Measurements from ENCODE around the gene ATF5. TPM values are rescaled to one million over a fixed set of nuclear protein-coding genes. Genes with fewer than 3 reads are reported as not detected.

The ATF5 gene
- total and polyA plus RNA-seq, 2 of the 13 experiments (the other 11 are each of a cell fraction or from before 2014, with no cell fraction given): 5.2 to 10.3 TPM

DNA sequence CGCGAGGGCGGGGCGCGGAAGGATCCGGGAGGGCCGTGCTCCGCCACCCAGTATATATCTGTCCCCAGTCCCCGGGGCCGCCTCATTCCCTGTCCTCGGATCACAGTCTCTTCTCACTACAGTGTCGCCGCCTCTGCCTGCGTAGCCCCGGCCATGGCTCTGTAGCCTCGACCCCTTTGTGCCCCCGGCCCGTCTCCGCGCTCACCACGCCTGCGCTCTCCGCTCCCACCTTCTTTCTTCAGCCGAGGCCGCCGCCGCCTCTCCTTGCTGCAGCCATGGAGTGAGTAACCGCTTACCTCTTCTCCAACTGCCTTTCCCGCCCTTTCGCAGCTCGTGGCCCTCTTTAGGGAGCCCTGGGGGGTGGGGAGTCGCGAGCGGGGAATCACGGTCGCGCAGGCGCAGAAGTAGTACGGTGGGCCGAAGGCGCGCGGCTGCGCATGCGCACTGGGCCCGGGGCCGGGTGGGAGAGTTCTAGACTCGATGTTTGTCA lies at the start of gene ATF5, which contains the start of gene NUP62 (continued):
- TF ChIP-seq, protein P1, sequence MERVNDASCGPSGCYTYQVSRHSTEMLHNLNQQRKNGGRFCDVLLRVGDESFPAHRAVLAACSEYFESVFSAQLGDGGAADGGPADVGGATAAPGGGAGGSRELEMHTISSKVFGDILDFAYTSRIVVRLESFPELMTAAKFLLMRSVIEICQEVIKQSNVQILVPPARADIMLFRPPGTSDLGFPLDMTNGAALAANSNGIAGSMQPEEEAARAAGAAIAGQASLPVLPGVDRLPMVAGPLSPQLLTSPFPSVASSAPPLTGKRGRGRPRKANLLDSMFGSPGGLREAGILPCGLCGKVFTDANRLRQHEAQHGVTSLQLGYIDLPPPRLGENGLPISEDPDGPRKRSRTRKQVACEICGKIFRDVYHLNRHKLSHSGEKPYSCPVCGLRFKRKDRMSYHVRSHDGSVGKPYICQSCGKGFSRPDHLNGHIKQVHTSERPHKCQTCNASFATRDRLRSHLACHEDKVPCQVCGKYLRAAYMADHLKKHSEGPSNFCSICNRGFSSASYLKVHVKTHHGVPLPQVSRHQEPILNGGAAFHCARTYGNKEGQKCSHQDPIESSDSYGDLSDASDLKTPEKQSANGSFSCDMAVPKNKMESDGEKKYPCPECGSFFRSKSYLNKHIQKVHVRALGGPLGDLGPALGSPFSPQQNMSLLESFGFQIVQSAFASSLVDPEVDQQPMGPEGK (CRISPR knock-in tag; IDR thresholded peaks at IDR 0.05): peak; percentile 83
- TF ChIP-seq, protein P2, sequence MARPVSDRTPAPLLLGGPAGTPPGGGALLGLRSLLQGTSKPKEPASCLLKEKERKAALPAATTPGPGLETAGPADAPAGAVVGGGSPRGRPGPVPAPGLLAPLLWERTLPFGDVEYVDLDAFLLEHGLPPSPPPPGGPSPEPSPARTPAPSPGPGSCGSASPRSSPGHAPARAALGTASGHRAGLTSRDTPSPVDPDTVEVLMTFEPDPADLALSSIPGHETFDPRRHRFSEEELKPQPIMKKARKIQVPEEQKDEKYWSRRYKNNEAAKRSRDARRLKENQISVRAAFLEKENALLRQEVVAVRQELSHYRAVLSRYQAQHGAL (CRISPR knock-in tag; IDR thresholded peaks at IDR 0.05; ENCODE audit: not compliant biosample characterization): peak; percentile 34
- TF ChIP-seq CBX2 (IDR thresholded peaks at IDR 0.05; ENCODE audit: low read depth, low read length): no peak
- no peak for TF ChIP-seq CBX2 (CRISPR knock-in tag; IDR thresholded peaks at IDR 0.05; ENCODE audit: low read depth)
- TF ChIP-seq, protein P3, sequence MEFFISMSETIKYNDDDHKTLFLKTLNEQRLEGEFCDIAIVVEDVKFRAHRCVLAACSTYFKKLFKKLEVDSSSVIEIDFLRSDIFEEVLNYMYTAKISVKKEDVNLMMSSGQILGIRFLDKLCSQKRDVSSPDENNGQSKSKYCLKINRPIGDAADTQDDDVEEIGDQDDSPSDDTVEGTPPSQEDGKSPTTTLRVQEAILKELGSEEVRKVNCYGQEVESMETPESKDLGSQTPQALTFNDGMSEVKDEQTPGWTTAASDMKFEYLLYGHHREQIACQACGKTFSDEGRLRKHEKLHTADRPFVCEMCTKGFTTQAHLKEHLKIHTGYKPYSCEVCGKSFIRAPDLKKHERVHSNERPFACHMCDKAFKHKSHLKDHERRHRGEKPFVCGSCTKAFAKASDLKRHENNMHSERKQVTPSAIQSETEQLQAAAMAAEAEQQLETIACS (CRISPR knock-in tag; IDR thresholded peaks at IDR 0.05): peak; percentile 65
- TF ChIP-seq, protein P4, sequence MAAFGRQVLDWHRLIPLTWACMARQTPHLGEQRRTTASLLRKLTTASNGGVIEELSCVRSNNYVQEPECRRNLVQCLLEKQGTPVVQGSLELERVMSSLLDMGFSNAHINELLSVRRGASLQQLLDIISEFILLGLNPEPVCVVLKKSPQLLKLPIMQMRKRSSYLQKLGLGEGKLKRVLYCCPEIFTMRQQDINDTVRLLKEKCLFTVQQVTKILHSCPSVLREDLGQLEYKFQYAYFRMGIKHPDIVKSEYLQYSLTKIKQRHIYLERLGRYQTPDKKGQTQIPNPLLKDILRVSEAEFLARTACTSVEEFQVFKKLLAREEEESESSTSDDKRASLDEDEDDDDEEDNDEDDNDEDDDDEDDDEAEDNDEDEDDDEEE (CRISPR knock-in tag; IDR thresholded peaks at IDR 0.05): no peak; the same call in 1 of the 2 replicates
- no peak for TF ChIP-seq ZFYVE20 (CRISPR knock-in tag; IDR thresholded peaks at IDR 0.05; ENCODE audit: borderline replicate concordance, low read depth)
- TF ChIP-seq ASH2L (IDR thresholded peaks at IDR 0.05; ENCODE audit: insufficient read length, low read depth, low read length): peak; percentile 82
- TF ChIP-seq SMAD1 (CRISPR knock-in tag; IDR thresholded peaks at IDR 0.05; ENCODE audit: borderline replicate concordance, low read depth): peak; percentile 83; the same call in 1 of the 2 replicates
- TF ChIP-seq, protein P5, sequence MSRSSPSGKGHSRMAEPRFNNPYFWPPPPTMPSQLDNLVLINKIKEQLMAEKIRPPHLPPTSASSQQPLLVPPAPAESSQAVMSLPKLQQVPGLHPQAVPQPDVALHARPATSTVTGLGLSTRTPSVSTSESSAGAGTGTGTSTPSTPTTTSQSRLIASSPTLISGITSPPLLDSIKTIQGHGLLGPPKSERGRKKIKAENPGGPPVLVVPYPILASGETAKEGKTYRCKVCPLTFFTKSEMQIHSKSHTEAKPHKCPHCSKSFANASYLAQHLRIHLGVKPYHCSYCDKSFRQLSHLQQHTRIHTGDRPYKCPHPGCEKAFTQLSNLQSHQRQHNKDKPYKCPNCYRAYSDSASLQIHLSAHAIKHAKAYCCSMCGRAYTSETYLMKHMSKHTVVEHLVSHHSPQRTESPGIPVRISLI (CRISPR knock-in tag; IDR thresholded peaks at IDR 0.05; ENCODE audit: borderline replicate concordance): peak; percentile 45
- peak; percentile 19 for TF ChIP-seq ZSCAN9 (CRISPR knock-in tag; IDR thresholded peaks at IDR 0.05; ENCODE audit: borderline replicate concordance)
- TF ChIP-seq, protein P6, sequence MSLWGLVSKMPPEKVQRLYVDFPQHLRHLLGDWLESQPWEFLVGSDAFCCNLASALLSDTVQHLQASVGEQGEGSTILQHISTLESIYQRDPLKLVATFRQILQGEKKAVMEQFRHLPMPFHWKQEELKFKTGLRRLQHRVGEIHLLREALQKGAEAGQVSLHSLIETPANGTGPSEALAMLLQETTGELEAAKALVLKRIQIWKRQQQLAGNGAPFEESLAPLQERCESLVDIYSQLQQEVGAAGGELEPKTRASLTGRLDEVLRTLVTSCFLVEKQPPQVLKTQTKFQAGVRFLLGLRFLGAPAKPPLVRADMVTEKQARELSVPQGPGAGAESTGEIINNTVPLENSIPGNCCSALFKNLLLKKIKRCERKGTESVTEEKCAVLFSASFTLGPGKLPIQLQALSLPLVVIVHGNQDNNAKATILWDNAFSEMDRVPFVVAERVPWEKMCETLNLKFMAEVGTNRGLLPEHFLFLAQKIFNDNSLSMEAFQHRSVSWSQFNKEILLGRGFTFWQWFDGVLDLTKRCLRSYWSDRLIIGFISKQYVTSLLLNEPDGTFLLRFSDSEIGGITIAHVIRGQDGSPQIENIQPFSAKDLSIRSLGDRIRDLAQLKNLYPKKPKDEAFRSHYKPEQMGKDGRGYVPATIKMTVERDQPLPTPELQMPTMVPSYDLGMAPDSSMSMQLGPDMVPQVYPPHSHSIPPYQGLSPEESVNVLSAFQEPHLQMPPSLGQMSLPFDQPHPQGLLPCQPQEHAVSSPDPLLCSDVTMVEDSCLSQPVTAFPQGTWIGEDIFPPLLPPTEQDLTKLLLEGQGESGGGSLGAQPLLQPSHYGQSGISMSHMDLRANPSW (CRISPR knock-in tag; IDR thresholded peaks at IDR 0.05; ENCODE audit: borderline replicate concordance): peak; percentile 87; the same call in 1 of the 2 replicates
- TF ChIP-seq ZKSCAN1 (IDR thresholded peaks at IDR 0.05; ENCODE audit: low read length): no peak
- TF ChIP-seq KDM4B (CRISPR knock-in tag; IDR thresholded peaks at IDR 0.05): no peak; the same call in 1 of the 2 replicates
- no peak for TF ChIP-seq EED (CRISPR knock-in tag; IDR thresholded peaks at IDR 0.05)
- TF ChIP-seq PHF21A (CRISPR knock-in tag; IDR thresholded peaks at IDR 0.05): peak; percentile 53; the same call in 1 of the 2 replicates
- peak; percentile 43; the same call in 1 of the 2 replicates for TF ChIP-seq MEIS1 (CRISPR knock-in tag; IDR thresholded peaks at IDR 0.05; ENCODE audit: borderline replicate concordance)
- TF ChIP-seq ZNF337 (CRISPR knock-in tag; IDR thresholded peaks at IDR 0.05; ENCODE audit: borderline replicate concordance, low read depth): peak; percentile 40; the same call in 1 of the 2 replicates
- TF ChIP-seq DR1 (CRISPR knock-in tag; IDR thresholded peaks at IDR 0.05): no peak
- 0 out of 2 replicates have a peak, but pooled peaks have one; percentile 64 for TF ChIP-seq ZSCAN12 (CRISPR knock-in tag; IDR thresholded peaks at IDR 0.05)
